K562 (cell line): ENCODE measurements around the gene DGAT2. TPM values are rescaled to one million over a fixed set of nuclear protein-coding genes. Genes with fewer than 3 reads are reported as not detected.

ENCODE experiments used
- BRD9 ChIP-seq: fragments of 450-650 bp; IDR thresholded peaks from 2 replicates; pipeline ENCODE4 v1.6.1; 2018; ENCODE audit warnings: low read depth; ENCODE audit not compliant: partially characterized antibody
- CSDE1 ChIP-seq, 2 experiments: fragments of 450-650 bp; IDR thresholded peaks; 2 replicates each; pipeline ENCODE4 v1.6.1; 2016; ENCODE audit warnings: mild to moderate bottlenecking in 1 of 2
- ESRRA ChIP-seq: fragments of 450-650 bp; IDR thresholded peaks from 2 replicates; pipeline ENCODE4 v1.6.1; 2014; ENCODE audit warnings: low read depth, mild to moderate bottlenecking, moderate library complexity, borderline replicate concordance
- FIP1L1 ChIP-seq: fragments of 200-400 bp; formaldehyde crosslinking; IDR thresholded peaks from 2 replicates; pipeline ENCODE4 v1.6.1; 2018; ENCODE audit warnings: mild to moderate bottlenecking, low read depth, low read length; ENCODE audit not compliant: poor library complexity, severe bottlenecking
- HNRNPL ChIP-seq: fragments of 200-400 bp; formaldehyde crosslinking; IDR thresholded peaks from 2 replicates; pipeline ENCODE4 v1.6.1; 2017; ENCODE audit warnings: low read depth, mild to moderate bottlenecking, low read length
- KAT7 ChIP-seq: sonication (generic); formaldehyde crosslinking; IDR thresholded peaks from 2 replicates; pipeline ENCODE4 v1.8.0; 2022; ENCODE audit warnings: missing genetic modification reagents, mild to moderate bottlenecking, borderline replicate concordance
- KHSRP ChIP-seq: fragments of 450-650 bp; IDR thresholded peaks from 2 replicates; pipeline ENCODE4 v1.6.1; 2017
- KLF1 ChIP-seq: fragments of 450-650 bp; IDR thresholded peaks from 2 replicates; pipeline ENCODE4 v1.6.1; 2016; ENCODE audit warnings: missing genetic modification characterization, missing compliant biosample characterization
- MCM2 ChIP-seq: fragments of 450-650 bp; IDR thresholded peaks from 2 replicates; pipeline ENCODE4 v1.6.1; 2017; ENCODE audit warnings: low read depth, mild to moderate bottlenecking
- MGA ChIP-seq: fragments of 450-650 bp; IDR thresholded peaks from 2 replicates; pipeline ENCODE4 v1.6.1; 2016; ENCODE audit warnings: mild to moderate bottlenecking, moderate library complexity
- MXI1 ChIP-seq: IDR thresholded peaks from 2 replicates; pipeline ENCODE4 v1.6.1; 2011; ENCODE audit warnings: low read depth, mild to moderate bottlenecking, improper control_type of control experiment, low read length
- PRPF4 ChIP-seq: fragments of 200-400 bp; formaldehyde crosslinking; IDR thresholded peaks from one replicate; pipeline ENCODE4 v1.6.1; 2017; ENCODE audit warnings: low read length, low read depth, mild to moderate bottlenecking; ENCODE audit not compliant: insufficient read depth, poor library complexity, severe bottlenecking
- RBM34 ChIP-seq: fragments of 200-400 bp; formaldehyde crosslinking; IDR thresholded peaks from 2 replicates; pipeline ENCODE4 v1.6.1; 2018; ENCODE audit warnings: low read length, borderline replicate concordance; ENCODE audit not compliant: insufficient read depth
- SIRT6 ChIP-seq: IDR thresholded peaks from one replicate; pipeline ENCODE4 v1.6.1; 2012; ENCODE audit warnings: low read depth, mild to moderate bottlenecking, control low read depth, inconsistent platforms, low read length, moderate library complexity
- SRSF3 ChIP-seq: fragments of 200-400 bp; formaldehyde crosslinking; IDR thresholded peaks from 2 replicates; pipeline ENCODE4 v1.6.1; 2016; ENCODE audit warnings: mild to moderate bottlenecking, low read length, moderate library complexity; ENCODE audit not compliant: insufficient read depth
- TSC22D4 ChIP-seq: fragments of 450-650 bp; IDR thresholded peaks from 2 replicates; pipeline ENCODE4 v1.6.1; 2016; ENCODE audit warnings: missing genetic modification characterization, missing biosample characterization, control low read depth
- U2AF1 ChIP-seq: fragments of 200-400 bp; formaldehyde crosslinking; optimal IDR thresholded peaks from 2 replicates; pipeline ENCODE3; 2017; ENCODE audit warnings: mild to moderate bottlenecking, low read depth, low read length, moderate library complexity
- ZNF586 ChIP-seq: fragments of 450-650 bp; formaldehyde crosslinking; conservative IDR thresholded peaks from 2 replicates; pipeline ENCODE4 v1.4.0; 2020; ENCODE audit warnings: mild to moderate bottlenecking, moderate library complexity
- polyA plus RNA-seq, 8 experiments: library from polyadenylated mRNA; depleted of rRNA in 4 of 8; stranded (reverse) in 5 of 8; unstranded in 3 of 8; fragments of >200 nt; fragmentation: Nextera tagmentation in 2 of 8; fragmentation: Illumina TruSeq in 1 of 8; extraction: Ambion mirVana in 2 of 8; extraction: Trizol in 1 of 8; gene quantifications; 2 replicates each; pipeline versions ENCODE4 v1.2.1 to v1.2.3, GENCODE V29; 2011 to 2014; ENCODE audit warnings: inconsistent platforms in 1 of 8, missing spikeins in 1 of 8
- total RNA-seq, 7 experiments: library from RNA; depleted of rRNA in 6 of 7; stranded (reverse); fragments of >200 nt in 6 of 7; fragmentation: Illumina TruSeq in 2 of 7; extraction: Trizol in 2 of 7; gene quantifications; 2 replicates each; pipeline versions ENCODE4 v1.2.1 to v1.2.3, GENCODE V29; 2011 to 2021; ENCODE audit warnings: low replicate concordance in 1 of 7

Gene DGAT2
- total and polyA plus RNA-seq, 9 of the 15 experiments (the other 6 are each of a cell fraction or from before 2014, with no cell fraction given) = 0.68 to 2.8 (median 1.8) TPM

DNA sequence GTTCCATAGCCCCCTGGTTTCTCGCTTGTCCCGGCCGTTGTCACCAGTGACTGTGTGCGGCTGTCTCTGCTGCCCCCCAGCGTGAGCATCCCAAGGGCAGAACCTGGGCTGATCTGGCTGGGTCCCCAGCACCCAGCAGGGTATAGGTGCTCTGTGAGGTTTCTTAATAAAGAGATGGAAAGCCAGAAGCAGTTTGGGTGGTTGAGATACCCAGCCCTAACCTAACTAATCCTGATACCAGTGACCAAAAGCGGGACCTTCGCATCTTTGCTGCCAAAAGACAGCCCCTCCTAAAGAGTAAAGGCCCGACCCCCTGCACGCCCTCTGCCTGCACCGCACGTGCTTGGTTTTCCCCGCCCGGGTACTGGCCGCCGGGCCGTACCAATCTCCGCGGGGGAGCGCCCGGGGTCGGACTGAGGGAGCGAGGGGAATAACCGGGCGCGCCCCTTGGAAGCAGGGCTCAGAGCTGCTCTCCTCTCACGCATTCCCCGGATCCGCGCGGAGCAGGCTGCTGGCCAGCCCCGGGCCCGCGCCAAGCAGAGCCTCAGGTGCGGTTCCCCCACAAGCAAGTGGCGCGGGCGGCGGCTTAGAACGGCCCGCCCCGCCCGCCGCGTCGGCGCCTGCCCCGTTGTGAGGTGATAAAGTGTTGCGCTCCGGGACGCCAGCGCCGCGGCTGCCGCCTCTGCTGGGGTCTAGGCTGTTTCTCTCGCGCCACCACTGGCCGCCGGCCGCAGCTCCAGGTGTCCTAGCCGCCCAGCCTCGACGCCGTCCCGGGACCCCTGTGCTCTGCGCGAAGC, at the start of gene DGAT2 (continued):
- TF ChIP-seq MGA = peak; percentile 99
- no peak for TF ChIP-seq TSC22D4 (tag)
- no peak for TF ChIP-seq CSDE1 (IDR thresholded peaks at IDR 0.05)
- TF ChIP-seq HNRNPL = no peak
- 0 out of 2 replicates have a peak, but pooled peaks have one; percentile 48 for TF ChIP-seq MXI1
- TF ChIP-seq MCM2 = no peak
- no peak for TF ChIP-seq SRSF3
- peak; percentile 68 for TF ChIP-seq FIP1L1
- no peak for TF ChIP-seq BRD9
- peak; percentile 91 for TF ChIP-seq U2AF1
- no peak; the same call in 1 of the 2 replicates for TF ChIP-seq KAT7 (CRISPR knock-in tag)
- peak; percentile 63; the same call in 1 of the 2 replicates for TF ChIP-seq KLF1 (tag)
- TF ChIP-seq SIRT6 = no peak
- no peak for TF ChIP-seq KHSRP
- TF ChIP-seq PRPF4 = no peak
- no peak for TF ChIP-seq RBM34
- no peak for TF ChIP-seq ZNF586 (CRISPR knock-in tag)
- peak; percentile 55; the same call in 1 of the 2 replicates for TF ChIP-seq ESRRA
